ENCODE results near the gene HSP90B1.

The HSP90B1 gene

DNA sequence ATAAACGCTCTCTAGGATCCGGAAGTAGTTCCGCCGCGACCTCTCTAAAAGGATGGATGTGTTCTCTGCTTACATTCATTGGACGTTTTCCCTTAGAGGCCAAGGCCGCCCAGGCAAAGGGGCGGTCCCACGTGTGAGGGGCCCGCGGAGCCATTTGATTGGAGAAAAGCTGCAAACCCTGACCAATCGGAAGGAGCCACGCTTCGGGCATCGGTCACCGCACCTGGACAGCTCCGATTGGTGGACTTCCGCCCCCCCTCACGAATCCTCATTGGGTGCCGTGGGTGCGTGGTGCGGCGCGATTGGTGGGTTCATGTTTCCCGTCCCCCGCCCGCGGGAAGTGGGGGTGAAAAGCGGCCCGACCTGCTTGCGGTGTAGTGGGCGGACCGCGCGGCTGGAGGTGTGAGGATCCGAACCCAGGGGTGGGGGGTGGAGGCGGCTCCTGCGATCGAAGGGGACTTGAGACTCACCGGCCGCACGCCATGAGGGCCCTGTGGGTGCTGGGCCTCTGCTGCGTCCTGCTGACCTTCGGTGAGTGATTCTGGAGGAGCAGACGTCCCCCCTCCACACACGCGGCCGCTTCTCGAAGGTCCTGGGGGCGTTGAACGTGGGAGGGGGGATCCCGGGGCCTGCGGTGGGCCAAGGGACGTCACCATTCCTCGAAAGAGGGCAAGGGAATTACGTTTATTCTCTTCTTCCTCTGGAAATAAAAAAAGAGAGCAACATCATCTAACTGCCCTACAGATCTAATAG, at the start of gene HSP90B1:
TSS of gene HSP90B1 (plus strand) at position 377 of the 753 bp plus-strand sequence. CDS start at position 483, 106 bp downstream.
- peak; percentile 99 to 100 for DNase-seq

- no peak for DNase-seq
Measured at GRCh38 chr12:103881261-103881660, 48.9 kb upstream of the HSP90B1 start.

GRCh38 chr12:103882861-103883596, 47.2 kb upstream of the HSP90B1 start:
- DNase-seq = peak in 1 of 2 experiments; percentile 6

DNA sequence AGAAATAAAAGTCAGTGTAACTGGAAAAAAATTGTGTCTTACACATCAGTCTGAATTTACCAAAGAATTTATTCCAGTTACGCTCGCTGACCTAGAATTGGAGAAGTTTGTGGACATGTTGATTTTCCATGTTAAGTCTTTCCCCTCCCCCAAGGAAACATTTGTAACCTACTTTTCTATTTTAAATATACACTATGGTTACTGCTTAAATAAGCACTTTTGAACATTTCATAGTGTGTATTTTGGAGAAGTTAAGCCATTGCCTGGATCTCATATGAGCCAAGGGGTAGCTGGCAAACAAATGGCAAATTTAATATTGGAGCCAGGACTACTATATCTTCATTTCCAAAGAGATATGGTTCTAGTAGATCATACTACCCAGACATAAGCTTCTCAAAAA, 46.3 kb upstream of the HSP90B1 start:
- no peak for DNase-seq

- DNase-seq = peak; percentile 65 to 86
Measured at GRCh38 chr12:103884316-103884715, 45.9 kb upstream of the HSP90B1 start.

GRCh38 chr12:103886195-103886797, 43.9 kb upstream of the HSP90B1 start:
- no peak for DNase-seq

DNA sequence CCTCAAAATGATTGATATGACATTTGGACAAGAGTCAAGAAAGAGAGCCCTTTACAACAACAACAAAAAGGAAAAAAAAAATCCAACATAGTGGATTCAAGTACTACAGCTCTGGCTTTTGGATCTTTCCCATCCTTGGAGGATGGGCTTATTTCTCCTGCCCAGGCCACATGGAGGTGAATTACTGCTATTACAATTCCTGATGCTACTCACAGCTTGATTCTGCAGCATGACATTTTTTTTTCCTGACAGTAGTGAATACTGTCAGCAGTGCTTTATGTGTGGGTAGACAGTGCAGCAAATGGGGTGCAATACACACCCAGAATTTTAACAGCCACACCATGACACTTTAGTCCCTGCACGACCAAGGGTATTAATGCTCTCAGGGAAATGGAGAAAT, 42.5 kb upstream of the HSP90B1 start:
- DNase-seq = no peak

- DNase-seq = no peak
Measured at GRCh38 chr12:103897316-103897715, 32.9 kb upstream of the HSP90B1 start.

DNA sequence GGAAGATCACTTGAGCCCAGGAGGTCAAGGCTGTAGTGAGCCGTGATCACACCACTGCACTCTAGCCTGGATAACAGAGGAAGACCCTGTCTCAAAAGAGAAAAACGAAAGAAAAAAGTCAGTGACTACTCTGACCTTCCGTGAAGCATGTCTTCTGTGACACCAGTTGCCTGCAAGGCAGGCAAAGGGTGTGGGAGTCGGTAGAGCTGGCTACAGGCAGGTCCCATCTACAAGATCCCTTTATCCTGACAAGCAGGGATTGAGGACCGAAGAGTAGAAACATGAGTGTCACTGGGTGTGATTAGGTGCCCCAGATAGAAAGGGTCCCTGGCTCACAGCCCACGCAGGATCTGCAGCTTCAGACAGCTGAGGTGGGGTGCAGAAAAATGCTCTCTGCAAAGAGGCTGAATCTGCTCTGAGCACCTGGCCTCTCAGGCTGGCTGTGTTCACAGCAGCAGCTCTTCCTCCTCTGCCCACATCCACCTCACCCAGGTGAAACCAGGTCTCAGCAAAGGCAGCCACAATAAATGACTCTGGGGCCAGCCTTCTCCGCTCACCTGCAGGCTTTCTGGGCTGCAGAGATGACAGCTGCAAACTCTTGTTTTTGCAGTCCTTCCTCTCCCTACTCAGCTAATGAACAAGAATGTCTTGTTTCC, 28.6 kb upstream of the HSP90B1 start:
- no peak for DNase-seq

GRCh38 chr12:103903993-103904392, 26.2 kb upstream of the HSP90B1 start:
- no peak for DNase-seq

GRCh38 chr12:103905730-103906349, 24.4 kb upstream of the HSP90B1 start:
- no peak for DNase-seq

- DNase-seq = no peak
Measured at GRCh38 chr12:103908246-103908541, 22.0 kb upstream of the HSP90B1 start.

GRCh38 chr12:103908877-103909276, 21.3 kb upstream of the HSP90B1 start:
- DNase-seq = no peak

DNA sequence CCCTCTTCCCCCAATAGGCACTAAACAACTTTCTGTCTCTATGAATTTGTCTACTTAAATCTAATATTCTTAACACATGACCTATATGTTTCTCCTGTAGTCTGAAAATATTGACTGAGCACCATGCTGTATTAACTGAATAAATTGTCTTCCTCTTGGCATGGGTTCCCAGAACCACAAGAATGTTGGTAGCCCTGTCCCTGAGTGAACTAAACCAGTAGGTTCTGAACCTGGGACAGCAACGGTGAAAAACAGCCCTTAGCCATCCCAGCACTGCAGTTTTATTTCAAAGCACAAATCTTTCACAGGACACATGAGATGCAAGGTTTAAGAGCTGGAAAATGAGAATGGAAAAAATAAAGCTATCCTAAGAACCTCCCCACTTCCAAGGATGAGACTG, 20.4 kb upstream of the HSP90B1 start:
- no peak for DNase-seq

DNA sequence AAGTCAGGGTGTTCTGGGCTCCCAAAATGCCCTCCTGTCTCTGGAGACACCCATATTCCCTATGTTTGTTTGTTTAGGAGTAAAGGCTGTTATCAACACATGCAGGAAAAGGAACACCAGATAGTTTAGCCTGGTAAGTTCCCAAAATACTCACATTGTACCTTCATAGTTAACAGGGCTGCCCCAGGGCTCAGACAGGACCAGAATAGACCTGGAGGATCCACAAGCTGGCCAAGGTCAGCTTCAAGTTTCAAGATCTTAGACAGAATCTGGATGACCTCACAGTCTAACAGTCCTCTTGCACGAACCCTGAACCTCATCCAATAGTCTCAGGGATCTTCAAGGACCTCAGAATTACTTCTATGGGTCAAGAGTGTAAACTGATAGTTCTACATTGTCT, 18.1 kb upstream of the HSP90B1 start:
- DNase-seq = no peak

DNA sequence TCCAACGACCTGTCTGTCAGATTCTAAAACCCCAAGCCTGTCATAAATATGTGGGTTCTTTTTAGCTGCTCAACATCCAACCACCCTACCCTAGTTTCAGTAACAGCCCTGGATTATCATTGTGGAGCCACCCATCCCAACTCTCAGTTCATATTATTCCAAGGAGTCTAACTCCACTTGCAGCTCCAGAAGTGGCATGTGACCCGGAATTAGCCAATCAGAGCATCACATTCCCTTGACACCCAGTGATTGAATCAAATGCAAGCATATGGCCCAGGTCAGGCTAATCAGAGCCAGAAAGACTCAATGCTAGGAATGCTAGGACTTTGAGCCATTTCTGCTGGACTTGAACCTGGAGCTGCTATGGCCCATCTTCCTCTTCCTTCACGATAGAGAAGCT, 17.1 kb upstream of the HSP90B1 start:
- no peak for DNase-seq

GRCh38 chr12:103915306-103915705, 14.9 kb upstream of the HSP90B1 start:
- DNase-seq = no peak

DNA sequence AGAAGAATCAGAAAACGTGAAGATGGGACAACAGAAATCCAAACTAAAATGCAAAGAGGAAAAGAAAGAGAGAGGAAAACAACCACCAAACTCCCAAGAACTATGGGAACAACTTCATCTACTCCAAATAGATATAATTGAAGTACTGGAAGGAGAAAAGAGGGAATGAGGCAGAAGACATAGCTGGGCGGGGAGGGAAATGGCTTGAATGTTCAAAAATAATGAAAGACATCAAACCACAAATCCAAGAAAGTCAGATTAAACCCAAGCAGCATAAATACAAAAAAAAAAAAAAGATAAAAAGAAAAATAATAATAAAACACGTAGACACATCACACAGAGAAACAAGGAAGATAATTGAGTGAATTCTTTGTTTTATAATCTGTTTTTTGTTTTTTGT, 12.3 kb upstream of the HSP90B1 start:
- DNase-seq = no peak

GRCh38 chr12:103924761-103925641, 5.2 kb upstream of the HSP90B1 start:
- no peak for DNase-seq

DNA sequence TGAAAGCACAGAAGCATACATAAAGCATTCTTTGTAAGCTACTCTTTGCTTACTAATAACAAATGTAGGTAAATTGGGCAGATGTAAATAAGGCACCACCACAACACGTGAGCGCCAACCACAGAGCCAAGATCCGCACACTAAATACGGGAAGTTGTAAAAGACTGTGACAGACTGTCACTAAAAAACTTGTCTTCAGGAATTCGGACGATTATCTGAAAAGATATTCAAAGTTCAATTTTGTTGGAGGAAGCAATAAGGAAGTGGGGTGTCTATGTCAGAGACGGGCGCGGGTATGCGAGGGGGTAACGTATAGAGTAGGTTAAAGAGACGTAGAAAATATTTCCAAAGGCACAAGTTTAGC, 1.5 kb upstream of the HSP90B1 start:
- peak; percentile 63 to 78 for DNase-seq

GRCh38 chr12:103929046-103929783, 995 bp upstream of the HSP90B1 start:
- DNase-seq = peak; percentile 92 to 95

DNA sequence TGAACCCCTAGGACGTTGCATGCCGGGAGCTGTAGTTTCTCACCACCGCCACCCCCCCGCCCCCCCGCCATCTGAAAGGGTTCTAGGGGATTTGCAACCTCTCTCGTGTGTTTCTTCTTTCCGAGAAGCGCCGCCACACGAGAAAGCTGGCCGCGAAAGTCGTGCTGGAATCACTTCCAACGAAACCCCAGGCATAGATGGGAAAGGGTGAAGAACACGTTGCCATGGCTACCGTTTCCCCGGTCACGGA, 501 bp upstream of the HSP90B1 start:
- no peak for DNase-seq

Measured in Kasumi-1 (cell line).